Measurements from ENCODE around the gene SLC38A11.

SLC38A11 gene

DNA sequence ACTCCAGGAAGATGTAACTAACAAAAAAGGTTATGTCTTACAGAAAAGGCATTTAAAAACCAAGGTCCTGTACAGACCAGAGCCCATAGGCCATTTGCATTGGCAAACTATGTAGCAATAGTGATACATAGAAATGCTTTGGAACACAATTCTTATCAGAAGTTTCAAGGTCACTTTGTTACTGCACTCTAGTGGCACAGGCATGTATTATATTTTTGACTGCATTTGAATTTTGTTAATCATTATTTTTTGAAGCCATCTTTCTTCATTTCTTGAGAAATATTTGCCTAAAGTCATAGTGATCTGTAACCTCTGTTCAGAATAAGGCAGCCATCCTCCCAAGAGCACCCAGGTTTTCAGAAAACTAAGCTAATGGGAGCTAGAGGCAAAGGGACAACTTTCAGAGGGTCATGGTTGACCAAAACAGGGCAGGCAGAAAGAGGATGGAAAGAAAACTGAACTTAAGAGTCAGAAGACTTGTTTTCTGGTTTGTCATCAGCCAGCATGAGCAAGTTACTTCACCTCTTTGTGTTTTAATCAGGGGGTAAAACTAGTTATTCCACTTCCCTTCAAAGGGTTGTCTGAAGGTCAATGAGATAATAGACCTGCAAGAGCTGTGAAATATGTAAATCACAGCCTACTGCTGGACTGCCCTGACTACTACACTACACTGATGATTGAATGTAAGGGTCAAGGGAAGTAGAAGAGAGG lies 41.5 kb downstream of the SLC38A11 start:
- no peak for DNase-seq

DNA sequence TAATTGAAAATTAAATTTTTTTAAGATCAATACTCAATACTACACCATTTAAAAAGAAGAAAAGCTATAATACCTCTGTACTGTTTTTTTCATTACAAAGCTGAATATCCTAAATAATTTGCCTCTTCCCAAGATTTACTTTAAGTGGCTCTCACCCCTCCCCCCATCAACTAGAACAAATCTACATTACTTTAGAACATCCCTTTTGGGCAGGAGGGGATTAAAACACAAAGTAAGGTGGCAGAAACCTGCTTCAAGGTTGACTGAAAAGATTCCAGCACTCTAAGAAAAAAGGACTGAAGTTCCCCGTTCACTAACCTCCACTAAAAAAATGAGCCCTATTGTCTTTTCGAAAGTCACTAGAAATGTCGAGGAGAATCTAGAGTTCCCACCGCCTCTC lies 42.3 kb downstream of the SLC38A11 start:
- DNase-seq: no peak

DNA sequence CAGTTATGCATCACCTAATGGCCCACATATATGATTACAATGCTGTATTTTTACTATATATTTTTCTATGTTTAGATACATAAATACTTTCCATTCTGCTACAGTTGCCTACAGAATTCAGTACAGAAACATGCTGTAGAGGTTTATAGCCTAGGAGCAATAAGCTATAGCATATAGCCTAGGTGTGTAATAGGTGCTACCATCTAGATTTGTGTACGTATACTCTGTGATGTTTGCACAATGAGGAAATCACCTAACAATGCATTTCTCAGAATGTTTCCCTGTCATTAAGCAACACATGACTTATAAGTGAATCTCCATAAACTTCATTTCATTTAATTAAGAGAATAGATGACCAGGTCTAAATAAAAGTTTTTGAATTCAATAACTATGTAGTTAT lies 43.5 kb downstream of the SLC38A11 start:
- no peak for DNase-seq

DNA sequence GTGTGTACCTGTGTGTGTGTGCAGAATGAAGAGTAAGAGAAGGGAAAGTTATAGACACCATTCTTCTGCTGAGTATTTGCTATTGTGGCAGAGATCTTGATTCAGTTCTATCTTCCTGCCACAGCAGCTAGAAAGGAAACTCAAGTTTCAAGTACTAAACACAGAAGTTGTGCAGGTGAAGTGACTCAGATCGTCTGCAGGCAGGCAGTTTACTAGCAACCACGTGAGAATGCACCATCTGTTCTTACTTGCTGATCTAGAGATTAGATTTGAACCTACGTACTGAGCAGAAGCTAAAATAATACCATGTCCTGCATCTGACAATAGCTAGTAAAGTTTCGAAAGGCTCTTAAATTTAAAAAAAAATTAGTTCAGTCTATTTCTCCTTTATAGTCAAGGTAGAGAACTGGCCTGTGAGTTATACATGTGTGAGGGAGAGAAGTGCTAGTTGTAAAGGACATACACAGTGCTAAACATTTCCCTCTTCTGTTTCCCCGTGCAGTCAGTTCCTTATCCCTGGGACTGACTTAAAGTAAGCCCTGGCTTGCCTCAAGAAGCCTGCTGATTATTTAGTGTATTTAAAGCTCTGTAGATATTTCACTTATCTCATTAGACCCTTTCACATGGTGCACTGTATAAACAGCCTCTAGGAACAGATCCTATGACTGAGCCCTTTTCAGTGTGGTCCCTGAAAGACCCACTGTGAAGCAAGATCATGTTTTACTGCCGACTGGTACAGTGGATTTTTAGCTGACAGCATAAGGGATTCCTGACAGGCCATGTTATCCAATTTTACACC lies 45.0 kb downstream of the SLC38A11 start:
- no peak for DNase-seq

DNA sequence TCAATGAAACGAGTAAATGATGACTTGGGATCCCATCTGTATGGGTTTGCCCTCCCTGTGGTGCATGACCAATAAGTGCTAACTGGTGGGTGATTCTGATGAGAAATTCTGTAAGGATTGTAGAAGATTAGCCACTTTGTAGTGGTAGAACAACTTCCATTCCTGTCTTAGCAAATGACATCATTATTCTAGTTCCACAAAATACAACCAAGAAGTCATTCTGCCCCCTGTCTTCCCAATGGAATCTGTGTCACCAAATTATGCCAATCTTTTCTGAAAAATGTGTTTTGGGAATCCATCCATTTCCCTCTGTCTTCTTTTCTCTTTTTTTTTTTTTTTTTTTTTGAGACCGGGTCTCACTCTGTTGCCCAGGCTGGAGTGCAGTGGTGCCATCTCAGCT lies 48.4 kb downstream of the SLC38A11 start:
- no peak for DNase-seq

DNA sequence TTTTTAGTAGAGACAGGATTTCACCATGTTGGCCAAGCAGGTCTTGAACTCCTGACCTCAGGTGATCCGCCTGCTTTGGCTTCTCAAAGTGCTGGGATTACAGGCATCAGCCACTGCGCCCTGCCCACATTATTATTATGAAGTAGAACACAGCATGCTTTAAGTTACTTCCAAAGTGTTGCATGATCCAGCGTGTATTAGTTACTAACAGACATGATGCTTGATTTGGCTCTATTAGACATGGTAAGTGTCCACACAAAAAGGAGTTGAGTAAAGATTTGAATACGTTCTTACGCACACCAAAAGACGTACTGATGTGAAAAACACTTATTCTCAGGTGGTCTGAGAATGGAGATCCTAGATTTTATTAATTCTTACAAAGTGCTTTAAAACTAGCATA lies 50.0 kb downstream of the SLC38A11 start:
- no peak for DNase-seq

DNA sequence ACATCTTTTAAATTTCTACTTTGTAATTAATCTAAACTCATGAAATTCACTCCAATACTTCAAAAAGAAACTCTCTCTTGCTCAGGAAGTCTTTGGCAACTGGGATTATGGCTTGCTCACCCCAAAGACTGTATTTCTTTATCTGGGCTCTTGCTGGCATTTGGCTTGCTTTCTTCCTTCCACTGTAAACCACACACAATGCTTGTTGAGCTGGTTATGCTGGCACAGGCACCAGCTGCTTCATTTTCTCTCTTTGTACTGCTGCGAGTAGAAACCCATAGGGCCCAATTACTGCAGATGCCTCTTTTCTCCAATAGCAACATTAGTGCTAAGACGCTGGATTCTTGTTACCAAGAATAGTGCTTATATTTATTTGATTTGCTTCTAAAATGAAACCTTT lies 51.4 kb downstream of the SLC38A11 start:
- DNase-seq: no peak

DNA sequence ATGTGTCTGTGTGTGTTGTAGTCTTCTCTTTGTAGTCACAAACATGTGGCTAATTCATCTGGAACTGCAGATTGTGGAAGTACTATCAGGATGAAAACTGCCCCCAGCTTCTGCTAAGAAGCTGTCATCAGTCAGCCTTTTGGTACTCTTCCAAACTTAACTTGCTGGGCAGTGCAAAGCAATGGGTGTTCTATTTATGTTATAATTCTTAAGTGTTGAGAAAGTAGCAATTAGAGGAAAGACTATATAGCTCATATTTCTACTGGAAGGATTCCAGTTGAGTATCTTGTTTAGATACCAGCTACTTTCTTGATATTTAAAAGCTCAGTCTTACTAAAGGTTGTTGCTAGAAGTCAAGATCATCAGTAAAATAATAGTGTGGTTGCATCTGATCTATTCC lies 52.1 kb downstream of the SLC38A11 start:
- DNase-seq: no peak

DNA sequence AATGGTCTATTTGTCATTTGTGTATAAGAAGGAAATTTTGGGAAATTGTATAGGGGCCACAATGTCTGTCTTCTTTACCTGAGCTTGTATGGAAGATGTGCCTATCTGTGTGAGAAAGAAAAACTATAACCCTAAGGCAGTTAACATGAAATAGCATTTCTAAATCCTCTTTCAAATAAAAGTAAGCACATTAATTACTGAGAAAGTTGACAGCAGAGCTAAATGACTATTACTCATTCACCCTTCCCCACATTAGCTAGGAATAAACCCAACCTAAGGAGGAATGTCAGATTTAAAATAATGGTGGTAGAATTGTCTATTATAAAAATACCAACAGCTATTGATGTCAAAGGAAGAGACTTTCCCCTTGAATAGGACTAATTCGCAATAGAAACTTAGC lies 56.2 kb downstream of the SLC38A11 start:
- DNase-seq: no peak

DNA sequence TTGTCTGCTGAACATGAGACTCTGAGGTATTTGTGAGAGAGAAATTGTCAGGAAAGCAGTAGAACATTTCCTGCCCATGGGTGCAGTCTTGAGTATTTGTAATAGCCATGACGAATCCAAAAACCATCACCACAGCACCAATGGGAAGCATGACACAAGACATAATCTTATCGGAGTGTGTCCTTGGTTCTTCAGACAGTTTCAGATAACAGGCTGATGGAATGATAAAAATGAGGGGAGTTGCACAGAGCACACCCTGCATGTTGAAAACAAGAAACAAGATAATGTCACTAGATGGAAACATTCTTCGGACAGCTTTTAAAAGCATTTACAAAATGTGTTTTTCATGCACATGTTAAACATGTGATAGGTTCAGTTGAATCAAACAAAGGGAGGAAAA lies 56.9 kb downstream of the SLC38A11 start:
- DNase-seq: no peak

DNA sequence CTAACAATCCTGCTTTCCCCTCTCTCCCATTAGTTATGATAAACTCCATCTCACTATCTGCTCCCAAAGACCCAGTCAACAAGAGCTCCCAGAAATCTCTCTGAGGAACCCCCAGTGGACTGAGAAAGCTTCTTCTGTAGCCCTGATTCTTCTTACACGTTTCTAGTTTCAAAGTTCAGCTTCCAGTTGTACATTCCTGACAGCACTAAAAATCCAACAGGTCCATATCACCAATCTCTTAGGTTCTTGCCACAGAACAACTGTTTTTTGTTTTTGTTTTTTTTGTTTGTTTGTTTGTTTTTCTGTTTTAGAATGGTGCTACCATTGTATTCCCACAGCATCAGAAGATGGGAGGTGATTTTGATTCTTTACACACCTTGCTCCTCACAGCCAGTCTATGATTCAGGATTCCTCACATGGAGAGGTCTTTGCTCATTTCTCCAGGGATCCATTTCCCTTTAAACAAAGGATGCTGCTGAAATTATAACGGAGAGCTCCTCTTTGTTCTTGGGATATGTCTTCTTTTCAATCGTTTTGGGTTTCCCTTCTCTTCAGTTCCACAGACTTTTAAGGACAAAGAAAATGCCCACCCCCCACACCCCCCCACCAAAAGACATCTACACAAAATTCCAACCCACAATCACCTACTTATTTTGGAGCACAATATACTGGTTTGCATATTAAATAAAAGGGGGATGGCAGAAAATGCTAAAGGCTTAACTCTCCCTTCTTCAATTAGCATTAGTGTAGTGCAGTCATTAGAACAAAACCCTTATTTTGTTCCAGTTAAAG lies 57.7 kb downstream of the SLC38A11 start:
- no peak for DNase-seq

DNA sequence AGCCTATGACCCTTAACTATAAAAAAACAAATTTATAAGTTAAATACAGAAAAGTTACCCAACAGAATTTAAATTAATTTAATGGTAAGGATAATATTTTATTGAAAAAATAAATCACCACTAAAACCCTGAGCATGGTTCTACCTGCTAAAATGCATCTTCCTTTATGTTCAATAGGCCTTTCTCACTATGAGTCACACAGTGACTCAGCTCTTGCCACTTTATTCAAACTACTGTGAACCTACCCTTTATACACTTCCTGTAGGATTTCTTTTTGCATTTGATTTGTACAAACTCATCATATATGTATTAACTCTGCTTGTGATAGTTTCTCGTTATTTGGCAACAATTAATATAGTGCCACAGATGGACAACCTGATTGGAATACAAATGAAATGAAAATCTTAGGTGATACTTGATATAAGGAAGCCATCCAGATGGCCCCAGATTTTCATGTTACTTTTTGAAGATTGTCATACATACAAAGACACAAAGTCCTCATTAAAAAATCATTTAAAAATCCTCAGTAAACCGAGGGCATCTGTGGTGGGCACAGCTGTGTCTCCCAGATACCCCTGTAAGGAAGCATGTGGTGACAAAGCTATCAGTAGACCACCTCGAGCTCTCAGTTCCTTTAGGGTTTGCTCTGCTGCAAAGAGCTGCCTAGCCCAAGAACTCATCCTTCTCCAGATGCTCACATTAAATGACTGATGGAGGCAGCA lies 58.5 kb downstream of the SLC38A11 start:
- DNase-seq: no peak

DNA sequence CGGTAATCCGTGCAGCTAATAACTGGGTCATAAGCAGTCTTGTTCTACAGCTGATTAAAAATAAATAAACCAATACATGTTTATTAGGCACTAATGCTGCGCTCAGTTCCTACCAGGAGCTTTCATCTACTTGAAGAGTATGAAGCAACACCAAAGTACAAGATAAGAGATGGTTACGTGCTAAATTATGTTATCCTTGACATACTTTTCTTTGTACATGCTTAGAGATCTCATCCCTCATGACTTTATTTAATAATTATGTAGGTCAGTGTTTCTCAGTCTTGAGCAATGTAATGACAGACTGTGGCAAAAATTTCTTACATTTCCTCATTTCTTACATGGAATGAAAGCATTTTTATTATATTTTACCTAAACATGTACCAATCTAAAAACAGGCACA lies 59.1 kb downstream of the SLC38A11 start:
- no peak for DNase-seq

DNA sequence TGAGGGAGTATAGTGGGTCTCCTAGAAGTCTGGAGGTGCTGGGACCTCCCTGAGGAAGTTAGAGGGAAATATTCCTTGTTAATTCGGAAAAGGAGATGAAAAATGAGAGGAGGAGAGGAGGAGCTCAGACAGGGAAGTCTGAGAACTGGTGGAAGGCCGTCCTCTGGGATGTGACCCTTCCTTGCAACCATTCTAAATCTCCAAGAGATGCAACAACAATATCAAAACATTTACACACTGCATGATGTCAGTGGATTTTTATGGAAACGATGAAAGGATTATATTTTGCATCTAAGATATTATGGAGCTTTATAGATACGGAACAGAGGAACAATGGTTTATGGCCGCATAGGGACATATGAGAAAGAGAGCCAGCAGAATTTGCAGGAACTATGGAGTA lies 63.9 kb downstream of the SLC38A11 start:
- no peak for DNase-seq

DNA sequence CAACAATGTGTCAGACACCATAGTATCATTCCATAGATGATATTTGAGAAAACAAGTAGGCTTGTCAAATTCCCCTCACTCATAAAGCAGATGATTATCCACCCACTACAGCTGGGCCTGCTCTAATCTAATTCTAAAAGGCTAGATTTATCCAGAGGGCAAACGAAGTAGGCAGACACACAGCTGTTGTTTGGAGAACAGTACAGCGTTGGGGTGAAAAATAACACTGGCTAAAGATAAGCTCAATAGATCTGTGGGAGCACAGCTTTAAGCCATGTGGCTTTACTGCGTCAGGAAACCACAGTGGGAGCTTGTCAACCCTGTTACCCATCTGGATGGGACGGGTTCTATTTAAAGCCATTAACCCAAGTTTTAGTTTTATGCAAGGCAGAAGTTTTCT lies 64.8 kb downstream of the SLC38A11 start:
- no peak for DNase-seq

DNA sequence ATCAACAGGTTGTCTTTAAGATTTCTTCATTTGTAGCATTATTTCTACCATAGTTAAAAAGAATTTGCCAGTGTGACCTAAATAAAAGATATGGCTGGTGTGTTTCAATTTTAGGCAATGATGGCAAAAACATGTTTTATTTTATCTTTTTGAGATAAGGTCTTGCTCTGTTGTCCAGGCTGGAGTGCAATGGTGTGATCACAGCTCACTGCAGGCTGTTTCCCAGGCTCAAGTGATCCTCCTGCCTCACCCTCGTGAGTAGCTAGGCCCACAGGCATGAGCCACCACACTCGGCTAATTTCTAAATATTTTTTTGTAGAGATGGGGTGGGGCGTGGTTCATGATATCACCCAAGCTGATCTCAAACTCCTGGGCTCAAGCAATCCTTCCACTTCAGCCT lies 66.7 kb downstream of the SLC38A11 start:
- DNase-seq: no peak

DNA sequence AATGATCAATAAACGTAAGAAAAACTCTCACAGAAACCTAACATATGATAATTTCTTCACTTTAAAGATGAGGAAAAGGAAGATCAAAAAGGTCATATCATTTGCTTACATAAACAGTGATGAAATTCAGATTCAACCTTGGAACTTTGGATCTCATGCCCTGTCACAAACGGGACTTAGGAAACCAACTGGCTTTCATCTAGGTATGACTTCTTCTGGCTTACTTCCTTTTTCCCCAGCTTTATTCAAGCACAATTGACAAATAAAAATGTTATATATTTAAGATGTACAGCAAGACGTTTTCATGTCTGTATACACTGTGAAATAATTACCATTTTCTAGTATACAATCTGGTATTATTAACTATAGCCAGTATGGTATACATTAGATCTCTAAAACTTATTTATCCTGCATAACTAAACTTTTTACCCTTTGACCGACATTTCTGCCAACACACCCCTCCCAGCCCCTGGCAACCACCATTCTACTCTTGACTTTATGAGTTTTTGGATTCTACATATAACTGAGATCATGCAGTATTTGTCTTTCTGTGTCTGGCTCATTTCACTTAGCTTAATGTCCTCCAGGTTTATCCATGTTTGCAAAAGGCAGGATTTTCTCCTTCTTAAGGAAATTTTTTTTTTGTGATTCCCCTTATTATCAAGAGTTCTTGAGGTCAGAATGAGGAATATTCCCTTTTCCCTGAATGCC lies 67.7 kb downstream of the SLC38A11 start:
- DNase-seq: no peak

DNA sequence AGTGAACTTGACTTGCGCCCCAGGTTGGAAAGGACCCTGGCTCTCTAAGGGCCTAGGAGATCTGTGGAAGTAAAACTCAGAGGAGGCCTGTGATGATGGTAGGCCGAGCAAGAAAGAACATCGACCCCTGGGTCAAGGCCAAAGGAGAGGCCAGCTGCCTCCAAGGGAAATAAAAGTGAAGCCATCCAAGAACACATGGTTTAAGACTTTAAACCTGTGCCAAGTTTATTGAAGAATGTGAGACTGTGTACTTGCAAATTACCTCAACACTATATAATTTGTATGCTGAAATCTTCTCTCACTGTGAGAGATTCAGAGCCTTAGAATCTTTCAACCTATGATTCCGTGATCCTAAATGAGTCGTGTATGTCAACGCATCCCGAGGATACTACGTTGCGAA lies 73.0 kb downstream of the SLC38A11 start:
- DNase-seq: no peak

DNA sequence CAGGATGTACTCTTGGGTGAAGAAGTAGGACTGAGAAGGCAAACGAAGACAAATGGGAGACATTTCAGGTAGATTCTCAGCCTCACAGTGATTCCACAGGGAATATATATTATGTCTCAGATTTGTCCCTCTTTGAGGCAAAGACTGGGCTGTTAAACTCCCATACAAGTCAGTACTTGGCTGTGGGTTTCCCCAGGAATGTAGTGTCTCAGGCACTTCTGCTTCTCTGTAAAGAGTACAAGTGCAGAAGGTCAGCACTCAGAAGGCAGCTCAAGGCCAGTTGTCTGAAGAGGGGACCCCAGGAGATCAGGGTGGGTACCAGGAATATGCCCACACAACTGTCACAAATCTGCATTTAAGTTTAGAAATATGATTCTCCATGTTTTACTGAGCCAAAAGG lies 73.8 kb downstream of the SLC38A11 start:
- no peak for DNase-seq

DNA sequence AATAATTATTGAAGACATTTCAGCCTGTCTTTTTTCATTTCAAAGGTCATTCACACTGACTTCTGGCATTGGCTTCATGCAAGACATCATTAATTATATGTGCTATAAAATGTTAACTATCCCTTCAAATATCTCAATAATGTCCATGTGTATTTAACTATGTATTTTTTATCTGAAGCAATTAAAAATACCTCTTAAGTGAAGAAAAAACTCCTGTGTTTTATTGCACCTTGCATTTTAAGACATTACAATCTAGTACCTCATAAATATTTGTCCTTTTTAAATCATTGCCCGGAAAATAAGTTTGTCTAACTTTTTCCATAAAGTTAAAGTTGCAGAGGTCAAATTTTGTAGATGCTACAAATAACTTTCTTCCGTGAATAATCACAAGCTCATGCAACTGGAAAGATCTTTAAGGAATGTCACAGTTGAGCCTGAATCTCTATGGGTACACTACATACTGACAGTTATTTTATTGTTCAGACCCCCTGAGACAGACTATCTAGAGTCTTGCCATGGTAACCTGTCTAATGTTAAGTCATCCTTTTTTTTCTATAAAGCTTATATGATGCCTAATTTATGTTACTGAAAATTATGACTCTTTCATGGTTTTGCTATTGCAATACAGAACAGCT lies 75.3 kb downstream of the SLC38A11 start:
- no peak for DNase-seq

DNA sequence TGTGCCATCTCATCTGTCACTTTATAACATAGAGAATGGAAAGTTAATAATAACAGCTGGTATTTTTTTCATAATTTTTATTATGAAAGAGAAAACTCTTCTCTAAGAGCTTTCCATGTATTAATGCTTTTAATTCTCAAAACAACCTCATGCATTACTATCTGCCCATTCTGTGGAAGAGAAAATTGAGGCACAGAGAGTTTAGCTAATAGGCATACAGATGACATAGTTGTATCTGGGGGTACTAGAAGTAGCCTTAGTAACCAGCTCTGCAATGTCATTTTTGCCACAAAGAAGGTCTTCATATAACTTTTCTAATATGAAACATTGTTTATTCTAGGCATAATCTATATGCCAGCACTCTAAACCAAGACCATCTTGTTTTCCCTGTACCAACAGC lies 77.4 kb downstream of the SLC38A11 start:
- DNase-seq: no peak

DNA sequence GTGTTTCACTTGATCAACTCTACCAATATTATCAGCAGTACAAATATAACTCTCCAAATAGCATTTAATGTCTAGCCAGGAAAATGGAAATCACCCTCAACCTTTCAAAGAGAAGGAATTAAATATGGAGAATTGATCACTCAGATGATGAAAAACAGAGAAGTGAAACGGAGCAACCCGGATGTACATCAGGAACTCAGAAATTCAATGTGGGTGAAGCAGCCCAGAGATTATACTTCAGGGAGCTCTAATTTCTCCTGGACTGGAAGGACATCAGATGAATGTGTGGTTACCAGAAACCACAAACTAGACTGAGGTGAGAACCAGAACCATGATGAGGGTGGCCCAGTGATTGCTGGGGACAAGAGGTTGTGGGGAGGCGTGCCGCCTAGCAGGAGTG lies 78.2 kb downstream of the SLC38A11 start:
- DNase-seq: no peak

Measured in activated CD4-positive, CD25-positive, alpha-beta regulatory T cell (primary cell).